ENCODE measurements around the gene SLC35G2.
A peak's percentile ranks its signal among the peaks of the same experiment; 100 is the strongest.

- TF ChIP-seq CTCF (conservative IDR thresholded peaks at IDR 0.05; ENCODE audit: low read depth, low read length), result no peak
- TF ChIP-seq POLR2A (IDR thresholded peaks at IDR 0.05; ENCODE audit: low read depth, low read length), result no peak
- peak; percentile 75 for TF ChIP-seq FOS (IDR thresholded peaks at IDR 0.05; ENCODE audit: low read depth, low read length)
- TF ChIP-seq CHD1 (IDR thresholded peaks at IDR 0.05; ENCODE audit: low read depth, low read length), result no peak
- 0 out of 2 replicates have a peak, but pooled peaks have one; percentile 11 for TF ChIP-seq RFX5 (IDR thresholded peaks at IDR 0.05; ENCODE audit: low read depth, low read length)
- TF ChIP-seq RAD21 (IDR thresholded peaks at IDR 0.05; ENCODE audit: low read length), result no peak
- no peak for TF ChIP-seq MXI1 (IDR thresholded peaks at IDR 0.05; ENCODE audit: borderline replicate concordance, low read depth, low read length)
- TF ChIP-seq SMC3 (IDR thresholded peaks at IDR 0.05; ENCODE audit: low read depth, low read length), result no peak
- no peak for TF ChIP-seq MAZ (IDR thresholded peaks at IDR 0.05; ENCODE audit: borderline replicate concordance, low read depth, low read length)
- TF ChIP-seq CEBPB (IDR thresholded peaks at IDR 0.05; ENCODE audit: low read depth, low read length), result peak; percentile 92
Observed at GRCh38 chr3:136893848-136894443, 75.0 kb downstream of the SLC35G2 start.

Data from IMR-90 (cell line).